SK-N-SH treated with all-trans-retinoic acid at 6 μM for 48 hours (cell line): Measurements from ENCODE around the gene PEX16.

Experiments used
- ATAC-seq: fragments of 200-7000 bp; cut with Tn5 transposase; 3 replicates; pipeline ENCODE4 v1.9.1; 2020; ENCODE audit warnings: mild to moderate bottlenecking, moderate library complexity
- ARNTL ChIP-seq: fragments of 450-650 bp; formaldehyde crosslinking; IDR thresholded peaks from 2 replicates; pipeline ENCODE4 v1.5.0; 2020; ENCODE audit warnings: low read depth, mild to moderate bottlenecking, moderate library complexity, borderline replicate concordance
- BACH2 ChIP-seq: fragments of 250-450 bp; sonication (Bioruptor Pico); IDR thresholded peaks from 2 replicates; pipeline ENCODE4 v1.9.0; 2021; ENCODE audit warnings: mild to moderate bottlenecking, borderline replicate concordance
- CSDC2 ChIP-seq: fragments of 250-450 bp; sonication (Bioruptor Pico); IDR thresholded peaks from 2 replicates; pipeline ENCODE4 v1.5.0; 2020; ENCODE audit warnings: mild to moderate bottlenecking, moderate library complexity
- ESRRG ChIP-seq: fragments of 250-450 bp; sonication (Bioruptor Pico); IDR thresholded peaks from 2 replicates; pipeline ENCODE4 v1.6.1; 2021; ENCODE audit warnings: mild to moderate bottlenecking
- GLIS3 ChIP-seq: fragments of 250-450 bp; sonication (Bioruptor Pico); IDR thresholded peaks from 2 replicates; pipeline ENCODE4 v1.5.0; 2020; ENCODE audit warnings: mild to moderate bottlenecking, moderate library complexity
- ISL1 ChIP-seq: fragments of 250-450 bp; sonication (Bioruptor Pico); IDR thresholded peaks from 2 replicates; pipeline ENCODE4 v2.1.2; 2022; ENCODE audit warnings: mild to moderate bottlenecking, moderate library complexity
- OSR1 ChIP-seq: fragments of 250-450 bp; sonication (Bioruptor Pico); IDR thresholded peaks from 2 replicates; pipeline ENCODE4 v1.8.0; 2022; ENCODE audit warnings: moderate library complexity, mild to moderate bottlenecking, inconsistent platforms
- RARB ChIP-seq: fragments of 250-450 bp; sonication (Bioruptor Pico); IDR thresholded peaks from 2 replicates; pipeline ENCODE4 v1.8.0; 2021; ENCODE audit warnings: mild to moderate bottlenecking, moderate library complexity
- SNAI2 ChIP-seq: fragments of 250-450 bp; sonication (Bioruptor Pico); IDR thresholded peaks from 2 replicates; pipeline ENCODE4 v1.5.0; 2020; ENCODE audit warnings: mild to moderate bottlenecking, moderate library complexity
- TCF4 ChIP-seq: fragments of 250-450 bp; sonication (Bioruptor Pico); IDR thresholded peaks from 2 replicates; pipeline ENCODE4 v1.8.0; 2021; ENCODE audit warnings: mild to moderate bottlenecking, moderate library complexity, borderline replicate concordance
- TOX ChIP-seq: fragments of 250-450 bp; sonication (Bioruptor Pico); IDR thresholded peaks from 2 replicates; pipeline ENCODE4 v1.8.0; 2021; ENCODE audit warnings: mild to moderate bottlenecking, moderate library complexity, borderline replicate concordance
- ZC3H10 ChIP-seq: fragments of 250-450 bp; sonication (Bioruptor Pico); IDR thresholded peaks from 2 replicates; pipeline ENCODE4 v1.5.1; 2021; ENCODE audit warnings: mild to moderate bottlenecking, moderate library complexity
- ZFP3 ChIP-seq: fragments of 250-450 bp; sonication (Bioruptor Pico); IDR thresholded peaks from 2 replicates; pipeline ENCODE4 v1.5.0; 2020; ENCODE audit warnings: mild to moderate bottlenecking, moderate library complexity
- ZFP30 ChIP-seq: fragments of 450-650 bp; formaldehyde crosslinking; IDR thresholded peaks from 2 replicates; pipeline ENCODE4 v1.5.0; 2022; ENCODE audit warnings: mild to moderate bottlenecking, moderate library complexity
- ZNF565 ChIP-seq: fragments of 450-650 bp; formaldehyde crosslinking; conservative IDR thresholded peaks from 2 replicates; pipeline ENCODE4 v1.5.0; 2020; ENCODE audit warnings: low read depth, mild to moderate bottlenecking, moderate library complexity
- ZNF70 ChIP-seq: fragments of 450-650 bp; formaldehyde crosslinking; IDR thresholded peaks from 2 replicates; pipeline ENCODE4 v1.5.0; 2020; ENCODE audit warnings: mild to moderate bottlenecking, moderate library complexity
- TF ChIP-seq, protein P1 (sequence below): fragments of 250-450 bp; sonication (Bioruptor Pico); IDR thresholded peaks from 2 replicates; pipeline ENCODE4 v1.5.1; 2021; ENCODE audit warnings: mild to moderate bottlenecking, moderate library complexity
- TF ChIP-seq, protein P2 (sequence below): fragments of 250-450 bp; sonication (Bioruptor Pico); IDR thresholded peaks from 2 replicates; pipeline ENCODE4 v1.8.0; 2020; ENCODE audit warnings: mild to moderate bottlenecking, moderate library complexity, borderline replicate concordance
- TF ChIP-seq, protein P3 (sequence below): fragments of 250-450 bp; sonication (Bioruptor Pico); IDR thresholded peaks from 2 replicates; pipeline ENCODE4 v1.5.0; 2020; ENCODE audit warnings: mild to moderate bottlenecking, moderate library complexity
- TF ChIP-seq, protein P4 (sequence below): fragments of 250-450 bp; sonication (Bioruptor Pico); IDR thresholded peaks from 2 replicates; pipeline ENCODE4 v1.5.1; 2020; ENCODE audit warnings: low read depth, mild to moderate bottlenecking, moderate library complexity
- TF ChIP-seq, protein P5 (sequence below): fragments of 250-450 bp; sonication (Bioruptor Pico); IDR thresholded peaks from 2 replicates; pipeline ENCODE4 v1.8.0; 2021; ENCODE audit warnings: low read depth, mild to moderate bottlenecking, moderate library complexity, borderline replicate concordance

PEX16 gene

DNA sequence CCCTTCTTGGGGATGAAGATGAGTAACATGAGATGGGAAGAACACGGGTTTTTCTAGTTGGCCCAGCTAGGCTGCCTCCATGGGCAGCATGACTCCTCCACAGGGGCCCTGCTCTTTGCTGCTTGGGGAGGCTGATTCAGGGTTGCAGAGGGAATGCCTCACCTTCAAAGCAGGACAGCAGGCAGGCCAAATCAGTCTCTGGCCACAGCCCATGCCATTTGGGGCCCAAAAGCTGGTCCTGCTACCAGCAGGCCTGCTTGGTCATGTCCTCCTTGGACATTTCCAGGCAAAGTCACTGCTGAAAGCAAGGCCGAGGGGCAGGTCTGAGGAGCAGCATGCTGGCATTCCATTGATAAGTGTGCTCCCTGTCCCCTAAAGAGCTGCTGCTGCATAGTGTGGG, 46.0 kb downstream of the PEX16 start (continued):
- no peak for TF ChIP-seq ISL1 (CRISPR knock-in tag)
- TF ChIP-seq, protein P1, sequence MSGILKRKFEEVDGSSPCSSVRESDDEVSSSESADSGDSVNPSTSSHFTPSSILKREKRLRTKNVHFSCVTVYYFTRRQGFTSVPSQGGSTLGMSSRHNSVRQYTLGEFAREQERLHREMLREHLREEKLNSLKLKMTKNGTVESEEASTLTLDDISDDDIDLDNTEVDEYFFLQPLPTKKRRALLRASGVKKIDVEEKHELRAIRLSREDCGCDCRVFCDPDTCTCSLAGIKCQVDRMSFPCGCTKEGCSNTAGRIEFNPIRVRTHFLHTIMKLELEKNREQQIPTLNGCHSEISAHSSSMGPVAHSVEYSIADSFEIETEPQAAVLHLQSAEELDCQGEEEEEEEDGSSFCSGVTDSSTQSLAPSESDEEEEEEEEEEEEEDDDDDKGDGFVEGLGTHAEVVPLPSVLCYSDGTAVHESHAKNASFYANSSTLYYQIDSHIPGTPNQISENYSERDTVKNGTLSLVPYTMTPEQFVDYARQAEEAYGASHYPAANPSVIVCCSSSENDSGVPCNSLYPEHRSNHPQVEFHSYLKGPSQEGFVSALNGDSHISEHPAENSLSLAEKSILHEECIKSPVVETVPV (CRISPR knock-in tag): no peak
- TF ChIP-seq, protein P2, sequence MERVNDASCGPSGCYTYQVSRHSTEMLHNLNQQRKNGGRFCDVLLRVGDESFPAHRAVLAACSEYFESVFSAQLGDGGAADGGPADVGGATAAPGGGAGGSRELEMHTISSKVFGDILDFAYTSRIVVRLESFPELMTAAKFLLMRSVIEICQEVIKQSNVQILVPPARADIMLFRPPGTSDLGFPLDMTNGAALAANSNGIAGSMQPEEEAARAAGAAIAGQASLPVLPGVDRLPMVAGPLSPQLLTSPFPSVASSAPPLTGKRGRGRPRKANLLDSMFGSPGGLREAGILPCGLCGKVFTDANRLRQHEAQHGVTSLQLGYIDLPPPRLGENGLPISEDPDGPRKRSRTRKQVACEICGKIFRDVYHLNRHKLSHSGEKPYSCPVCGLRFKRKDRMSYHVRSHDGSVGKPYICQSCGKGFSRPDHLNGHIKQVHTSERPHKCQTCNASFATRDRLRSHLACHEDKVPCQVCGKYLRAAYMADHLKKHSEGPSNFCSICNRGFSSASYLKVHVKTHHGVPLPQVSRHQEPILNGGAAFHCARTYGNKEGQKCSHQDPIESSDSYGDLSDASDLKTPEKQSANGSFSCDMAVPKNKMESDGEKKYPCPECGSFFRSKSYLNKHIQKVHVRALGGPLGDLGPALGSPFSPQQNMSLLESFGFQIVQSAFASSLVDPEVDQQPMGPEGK: no peak
- TF ChIP-seq, all 23 proteins: peak for 0

DNA sequence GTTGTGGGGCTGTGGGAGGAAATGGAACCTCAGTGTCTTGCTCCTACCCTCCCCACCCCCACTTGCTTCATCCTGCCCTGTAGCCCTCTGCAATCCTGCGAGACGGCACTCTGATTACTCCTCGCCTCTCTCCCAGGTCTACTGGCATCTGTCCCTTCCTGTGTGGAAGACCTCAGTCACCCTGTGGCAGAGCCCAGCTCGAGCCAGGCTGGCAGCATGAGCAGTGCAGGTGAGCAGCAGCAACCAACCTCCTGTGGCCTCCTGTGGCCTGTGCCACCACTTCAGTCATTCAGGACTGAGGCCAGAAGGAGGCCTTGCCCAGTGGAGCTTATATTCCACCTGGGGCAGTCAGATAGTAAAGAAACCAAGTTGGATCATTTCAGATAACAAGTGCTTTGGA, 47.0 kb downstream of the PEX16 start:
- TF ChIP-seq ISL1 (CRISPR knock-in tag): no peak
- TF ChIP-seq, protein P3, sequence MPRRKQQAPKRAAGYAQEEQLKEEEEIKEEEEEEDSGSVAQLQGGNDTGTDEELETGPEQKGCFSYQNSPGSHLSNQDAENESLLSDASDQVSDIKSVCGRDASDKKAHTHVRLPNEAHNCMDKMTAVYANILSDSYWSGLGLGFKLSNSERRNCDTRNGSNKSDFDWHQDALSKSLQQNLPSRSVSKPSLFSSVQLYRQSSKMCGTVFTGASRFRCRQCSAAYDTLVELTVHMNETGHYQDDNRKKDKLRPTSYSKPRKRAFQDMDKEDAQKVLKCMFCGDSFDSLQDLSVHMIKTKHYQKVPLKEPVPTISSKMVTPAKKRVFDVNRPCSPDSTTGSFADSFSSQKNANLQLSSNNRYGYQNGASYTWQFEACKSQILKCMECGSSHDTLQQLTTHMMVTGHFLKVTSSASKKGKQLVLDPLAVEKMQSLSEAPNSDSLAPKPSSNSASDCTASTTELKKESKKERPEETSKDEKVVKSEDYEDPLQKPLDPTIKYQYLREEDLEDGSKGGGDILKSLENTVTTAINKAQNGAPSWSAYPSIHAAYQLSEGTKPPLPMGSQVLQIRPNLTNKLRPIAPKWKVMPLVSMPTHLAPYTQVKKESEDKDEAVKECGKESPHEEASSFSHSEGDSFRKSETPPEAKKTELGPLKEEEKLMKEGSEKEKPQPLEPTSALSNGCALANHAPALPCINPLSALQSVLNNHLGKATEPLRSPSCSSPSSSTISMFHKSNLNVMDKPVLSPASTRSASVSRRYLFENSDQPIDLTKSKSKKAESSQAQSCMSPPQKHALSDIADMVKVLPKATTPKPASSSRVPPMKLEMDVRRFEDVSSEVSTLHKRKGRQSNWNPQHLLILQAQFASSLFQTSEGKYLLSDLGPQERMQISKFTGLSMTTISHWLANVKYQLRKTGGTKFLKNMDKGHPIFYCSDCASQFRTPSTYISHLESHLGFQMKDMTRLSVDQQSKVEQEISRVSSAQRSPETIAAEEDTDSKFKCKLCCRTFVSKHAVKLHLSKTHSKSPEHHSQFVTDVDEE (CRISPR knock-in tag): no peak
- TF ChIP-seq ZFP3: no peak
- TF ChIP-seq BACH2 (CRISPR knock-in tag): no peak
- TF ChIP-seq ZFP30: no peak
- no peak for TF ChIP-seq TCF4
- TF ChIP-seq, protein P1 (CRISPR knock-in tag): no peak
- TF ChIP-seq RARB (CRISPR knock-in tag): no peak
- TF ChIP-seq CSDC2: no peak
- TF ChIP-seq GLIS3 (CRISPR knock-in tag): no peak
- no peak for TF ChIP-seq ESRRG
- TF ChIP-seq ZC3H10: no peak
- no peak for ATAC-seq

DNA sequence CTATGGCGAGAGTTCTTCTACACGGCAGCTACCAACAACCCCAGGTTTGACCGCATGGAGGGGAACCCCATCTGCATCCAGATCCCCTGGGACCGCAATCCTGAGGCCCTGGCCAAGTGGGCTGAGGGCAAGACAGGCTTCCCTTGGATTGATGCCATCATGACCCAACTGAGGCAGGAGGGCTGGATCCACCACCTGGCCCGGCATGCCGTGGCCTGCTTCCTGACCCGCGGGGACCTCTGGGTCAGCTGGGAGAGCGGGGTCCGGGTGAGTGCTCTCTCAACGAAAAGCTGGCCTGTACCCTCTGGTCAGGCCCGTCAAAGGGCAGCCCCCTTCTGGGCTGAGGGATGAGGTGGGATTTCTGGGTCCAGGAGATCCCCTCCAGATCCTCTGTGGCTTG, 48.1 kb downstream of the PEX16 start:
- no peak for TF ChIP-seq SNAI2 (CRISPR knock-in tag)
- TF ChIP-seq ARNTL (CRISPR knock-in tag): no peak
- TF ChIP-seq, protein P3 (CRISPR knock-in tag): no peak
- no peak for TF ChIP-seq ESRRG
- no peak for TF ChIP-seq OSR1 (CRISPR knock-in tag)
- TF ChIP-seq ZNF70 (CRISPR knock-in tag): no peak
- TF ChIP-seq, protein P4, sequence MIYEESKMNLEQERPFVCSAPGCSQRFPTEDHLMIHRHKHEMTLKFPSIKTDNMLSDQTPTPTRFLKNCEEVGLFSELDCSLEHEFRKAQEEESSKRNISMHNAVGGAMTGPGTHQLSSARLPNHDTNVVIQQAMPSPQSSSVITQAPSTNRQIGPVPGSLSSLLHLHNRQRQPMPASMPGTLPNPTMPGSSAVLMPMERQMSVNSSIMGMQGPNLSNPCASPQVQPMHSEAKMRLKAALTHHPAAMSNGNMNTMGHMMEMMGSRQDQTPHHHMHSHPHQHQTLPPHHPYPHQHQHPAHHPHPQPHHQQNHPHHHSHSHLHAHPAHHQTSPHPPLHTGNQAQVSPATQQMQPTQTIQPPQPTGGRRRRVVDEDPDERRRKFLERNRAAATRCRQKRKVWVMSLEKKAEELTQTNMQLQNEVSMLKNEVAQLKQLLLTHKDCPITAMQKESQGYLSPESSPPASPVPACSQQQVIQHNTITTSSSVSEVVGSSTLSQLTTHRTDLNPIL: no peak
- no peak for TF ChIP-seq CSDC2
- TF ChIP-seq, protein P2: no peak
- TF ChIP-seq ZFP3: no peak
- TF ChIP-seq ZFP30: no peak
- no peak for TF ChIP-seq TCF4
- TF ChIP-seq BACH2 (CRISPR knock-in tag): no peak
- no peak for TF ChIP-seq TOX (CRISPR knock-in tag)
- no peak for TF ChIP-seq ZNF565
- no peak for TF ChIP-seq ZC3H10
- TF ChIP-seq, protein P5, sequence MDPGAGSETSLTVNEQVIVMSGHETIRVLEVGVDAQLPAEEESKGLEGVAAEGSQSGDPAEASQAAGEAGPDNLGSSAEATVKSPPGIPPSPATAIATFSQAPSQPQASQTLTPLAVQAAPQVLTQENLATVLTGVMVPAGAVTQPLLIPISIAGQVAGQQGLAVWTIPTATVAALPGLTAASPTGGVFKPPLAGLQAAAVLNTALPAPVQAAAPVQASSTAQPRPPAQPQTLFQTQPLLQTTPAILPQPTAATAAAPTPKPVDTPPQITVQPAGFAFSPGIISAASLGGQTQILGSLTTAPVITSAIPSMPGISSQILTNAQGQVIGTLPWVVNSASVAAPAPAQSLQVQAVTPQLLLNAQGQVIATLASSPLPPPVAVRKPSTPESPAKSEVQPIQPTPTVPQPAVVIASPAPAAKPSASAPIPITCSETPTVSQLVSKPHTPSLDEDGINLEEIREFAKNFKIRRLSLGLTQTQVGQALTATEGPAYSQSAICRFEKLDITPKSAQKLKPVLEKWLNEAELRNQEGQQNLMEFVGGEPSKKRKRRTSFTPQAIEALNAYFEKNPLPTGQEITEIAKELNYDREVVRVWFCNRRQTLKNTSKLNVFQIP (CRISPR knock-in tag): no peak
- ATAC-seq: no peak
